K562 treated with DMSO at 1 percent for 12 hours (cell line): ENCODE measurements around the gene RGP1. TPM values are rescaled to one million over a fixed set of nuclear protein-coding genes. Genes with fewer than 3 reads are reported as not detected.

Source experiments
- total RNA-seq: library from RNA; unstranded; fragments of 300-600 nt; gene quantifications from 2 replicates; pipeline ENCODE4 v1.2.3, GENCODE V29; 2022; ENCODE audit not compliant: insufficient read depth

RGP1 gene, protein sequence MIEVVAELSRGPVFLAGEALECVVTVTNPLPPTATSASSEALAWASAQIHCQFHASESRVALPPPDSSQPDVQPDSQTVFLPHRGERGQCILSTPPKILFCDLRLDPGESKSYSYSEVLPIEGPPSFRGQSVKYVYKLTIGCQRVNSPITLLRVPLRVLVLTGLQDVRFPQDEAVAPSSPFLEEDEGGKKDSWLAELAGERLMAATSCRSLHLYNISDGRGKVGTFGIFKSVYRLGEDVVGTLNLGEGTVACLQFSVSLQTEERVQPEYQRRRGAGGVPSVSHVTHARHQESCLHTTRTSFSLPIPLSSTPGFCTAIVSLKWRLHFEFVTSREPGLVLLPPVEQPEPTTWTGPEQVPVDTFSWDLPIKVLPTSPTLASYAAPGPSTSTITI
- 3.0 and 13.3 TPM in 2 replicates for total RNA-seq

DNA sequence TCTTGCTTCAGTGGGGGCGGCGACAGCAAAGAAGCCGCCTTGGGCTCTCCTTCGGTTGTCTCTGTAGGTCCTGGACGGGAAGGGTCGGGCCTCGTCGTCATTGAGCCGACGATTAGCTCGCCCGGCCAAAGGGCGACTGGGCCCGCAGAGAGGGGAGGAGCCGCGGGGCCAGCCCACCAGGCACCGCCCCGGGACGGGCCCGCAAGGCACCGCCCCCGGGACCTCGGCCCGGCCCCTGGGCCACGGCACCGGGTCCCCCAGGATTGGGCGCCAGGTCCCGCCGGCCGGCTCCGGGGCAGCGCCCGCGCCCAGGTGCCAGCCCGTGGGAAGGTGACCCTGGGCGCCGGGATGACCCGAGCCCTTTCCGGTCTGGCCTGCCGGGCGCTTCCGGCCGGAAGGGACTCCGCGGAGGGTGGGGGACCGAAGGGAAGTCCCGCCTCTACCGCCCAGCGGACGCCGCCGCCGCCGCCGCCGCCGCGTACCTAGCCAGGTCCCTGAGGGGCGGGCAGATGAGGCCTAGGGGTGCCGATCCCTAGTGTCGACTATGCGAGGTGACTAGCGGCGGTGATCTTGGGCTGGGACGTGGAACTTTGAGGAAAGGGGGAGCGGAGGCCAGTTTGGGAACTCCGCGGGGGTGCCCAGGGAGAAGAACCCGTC lies at the start of gene RGP1, which contains the start of gene GBA2:
Gene RGP1, plus strand, starts transcription at position 430 of the 657 bp plus-strand sequence. CDS start 469 bp downstream, outside the sequence.
Gene GBA2, minus strand, starts transcription at position 371 of the 657 bp plus-strand sequence. CDS start 524 bp downstream, outside the sequence.

DNA sequence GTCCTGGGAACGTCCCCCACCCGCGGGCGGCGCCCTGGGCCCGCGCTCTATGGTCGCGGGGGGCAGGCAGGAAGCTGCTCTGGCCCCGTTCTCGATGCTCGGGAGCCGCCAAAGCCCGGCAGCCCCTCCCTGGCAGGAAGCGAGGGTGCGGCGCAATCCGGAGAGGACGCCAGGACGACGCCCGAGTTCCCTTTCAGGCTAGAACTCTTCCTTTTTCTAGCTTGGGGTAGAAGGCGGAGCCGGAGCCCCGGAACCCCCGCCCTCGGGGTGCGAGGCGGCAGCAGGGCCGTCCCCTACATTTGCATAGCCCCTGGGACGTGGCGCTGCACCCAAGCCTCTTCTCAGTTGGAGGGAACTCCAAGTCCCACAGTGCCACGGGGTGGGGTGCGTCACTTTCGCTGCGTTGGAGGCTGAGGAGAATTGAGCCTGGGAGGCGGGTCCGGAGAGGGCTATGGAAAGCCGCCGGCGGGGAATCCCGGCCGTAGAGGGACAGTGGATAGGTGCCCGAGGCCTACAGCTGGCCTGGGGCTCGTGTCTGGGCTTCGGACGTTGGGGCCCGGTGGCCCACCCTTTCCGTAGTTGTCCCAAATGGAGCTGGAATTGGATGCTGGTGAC lies 16.8 kb upstream of the RGP1 start, which contains the start of the genes CREB3 and TLN1:
Gene CREB3, plus strand, starts transcription at position 482 of the 615 bp plus-strand sequence. Its CDS starts 107 bp downstream, at position 589.
Gene TLN1, minus strand, starts transcription at position 11 of the 615 bp plus-strand sequence. CDS start 6,501 bp downstream, outside the sequence.

DNA sequence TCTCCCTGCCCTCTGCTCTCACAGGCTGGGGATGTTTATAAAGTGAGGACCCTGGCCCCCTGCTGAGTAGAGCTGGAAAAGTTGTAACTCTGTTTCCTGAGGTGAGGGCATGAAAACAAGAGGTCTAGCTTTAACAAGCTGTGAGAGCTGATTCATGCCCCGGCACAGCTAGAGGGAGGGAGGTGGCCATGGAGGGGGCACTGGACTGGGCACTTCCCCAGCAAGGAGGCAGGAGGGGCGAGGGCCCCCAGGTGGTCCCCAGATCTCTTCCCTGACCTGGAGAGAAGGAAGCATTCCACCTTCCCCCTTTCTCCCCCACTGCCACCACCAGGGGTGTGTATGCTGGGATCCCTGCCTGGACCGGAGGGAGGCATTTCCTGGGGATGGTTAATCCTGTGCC lies 5.2 kb downstream of the RGP1 start, which contains the start of gene MSMP:
Gene MSMP, minus strand, starts transcription at position 13 of the 400 bp plus-strand sequence. CDS start 147 bp downstream, outside the sequence.

DNA sequence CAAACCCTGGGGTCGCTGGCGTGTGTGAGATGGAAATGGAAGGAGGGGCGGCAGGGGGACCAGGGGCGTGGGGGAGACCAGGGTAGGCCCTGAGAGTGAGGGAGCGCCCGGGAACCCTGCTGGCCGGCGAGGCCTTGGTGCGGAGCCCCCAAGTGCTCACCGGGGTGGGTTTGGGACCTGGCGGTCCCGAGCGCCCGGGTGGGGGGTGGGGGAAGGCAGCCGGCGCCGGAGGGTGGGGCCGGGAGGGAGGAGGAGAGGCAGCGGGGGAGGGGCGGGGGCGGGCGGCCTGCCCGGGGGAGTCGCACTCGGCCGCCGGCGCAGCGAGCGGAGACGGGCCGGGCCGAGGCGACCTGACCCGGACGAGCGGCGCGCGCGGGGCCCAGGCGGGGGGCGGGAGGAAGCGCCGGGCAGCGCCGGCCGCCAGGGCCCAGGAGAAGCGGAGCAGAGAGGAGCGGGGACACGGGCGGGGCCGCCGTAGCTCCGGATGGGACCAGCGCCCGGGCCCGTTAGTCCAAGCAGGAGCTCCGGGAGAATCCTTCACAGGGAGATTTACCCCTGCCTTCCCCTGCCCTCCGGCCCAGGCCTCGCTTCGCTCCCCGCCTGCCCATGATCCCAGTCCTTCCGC lies 42.3 kb downstream of the RGP1 start, which contains the start of gene NPR2:
Gene NPR2, plus strand, starts transcription at position 295 of the 625 bp plus-strand sequence. CDS start 818 bp downstream, outside the sequence.

Other genes with a start within 250 kb of the RGP1 start
- gene TESK1, start 144.0 kb upstream of the RGP1 start, total RNA-seq: 10.3 and 21.6 TPM in 2 replicates
- gene CD72, start 130.9 kb upstream of the RGP1 start, total RNA-seq: 1.2 TPM in 1 of 2 replicates, not detected in the other
- not detected in 2 replicates for gene SIT1, start 98.4 kb upstream of the RGP1 start, total RNA-seq
- gene RMRP, start 91.3 kb upstream of the RGP1 start, total RNA-seq: not detected in 2 replicates
- 16.5 and 19.3 TPM in 2 replicates for gene CCDC107, start 91.0 kb upstream of the RGP1 start, total RNA-seq
- 6.5 and 15.3 TPM in 2 replicates for gene ARHGEF39, start 84.1 kb upstream of the RGP1 start, total RNA-seq
- gene CA9, start 75.4 kb upstream of the RGP1 start, total RNA-seq: 0.68 and 6.6 TPM in 2 replicates
- gene TPM2, start 59.4 kb upstream of the RGP1 start, total RNA-seq: 3.0 and 3.1 TPM in 2 replicates
- 73.8 and 145 TPM in 2 replicates for gene TLN1, start 17.1 kb upstream of the RGP1 start, total RNA-seq
- gene CREB3, start 16.6 kb upstream of the RGP1 start, total RNA-seq: 31.0 and 35.1 TPM in 2 replicates
- 30.1 and 65.7 TPM in 2 replicates for gene GBA2, start 59 bp upstream of the RGP1 start, total RNA-seq
- gene MSMP, start 5.0 kb downstream of the RGP1 start, total RNA-seq: not detected in 2 replicates
- gene NPR2, start 42.3 kb downstream of the RGP1 start, total RNA-seq: 1.5 and 3.2 TPM in 2 replicates
- not detected in 2 replicates for gene SPAG8, start 63.0 kb downstream of the RGP1 start, total RNA-seq
- 60.7 and 93.3 TPM in 2 replicates for gene HINT2, start 65.8 kb downstream of the RGP1 start, total RNA-seq
- not detected in 2 replicates for gene FAM221B, start 79.4 kb downstream of the RGP1 start, total RNA-seq
- 2.4 and 4.2 TPM in 2 replicates for gene TMEM8B, start 79.9 kb downstream of the RGP1 start, total RNA-seq
- gene OR13J1, start 121.1 kb downstream of the RGP1 start, total RNA-seq: not detected in 2 replicates
- gene HRCT1, start 156.9 kb downstream of the RGP1 start, total RNA-seq: not detected in 2 replicates
- gene SPAAR, start 160.2 kb downstream of the RGP1 start, total RNA-seq: not detected in 2 replicates
- gene OR2S2, start 208.9 kb downstream of the RGP1 start, total RNA-seq: not detected in 2 replicates